SK-N-SH treated with all-trans-retinoic acid at 6 μM for 48 hours (cell line): ENCODE data around the gene ZC2HC1C.

ENCODE experiments used
- ATAC-seq: fragments of 200-7000 bp; cut with Tn5 transposase; 3 replicates; pipeline ENCODE4 v1.9.1; 2020; ENCODE audit warnings: mild to moderate bottlenecking, moderate library complexity
- ARNTL ChIP-seq: fragments of 450-650 bp; formaldehyde crosslinking; IDR thresholded peaks from 2 replicates; pipeline ENCODE4 v1.5.0; 2020; ENCODE audit warnings: low read depth, mild to moderate bottlenecking, moderate library complexity, borderline replicate concordance
- BACH2 ChIP-seq: fragments of 250-450 bp; sonication (Bioruptor Pico); IDR thresholded peaks from 2 replicates; pipeline ENCODE4 v1.9.0; 2021; ENCODE audit warnings: mild to moderate bottlenecking, borderline replicate concordance
- CSDC2 ChIP-seq: fragments of 250-450 bp; sonication (Bioruptor Pico); IDR thresholded peaks from 2 replicates; pipeline ENCODE4 v1.5.0; 2020; ENCODE audit warnings: mild to moderate bottlenecking, moderate library complexity
- CSRNP3 ChIP-seq: fragments of 250-450 bp; sonication (Bioruptor Pico); IDR thresholded peaks from 2 replicates; pipeline ENCODE4 v1.5.1; 2021; ENCODE audit warnings: mild to moderate bottlenecking, moderate library complexity
- ESRRG ChIP-seq: fragments of 250-450 bp; sonication (Bioruptor Pico); IDR thresholded peaks from 2 replicates; pipeline ENCODE4 v1.6.1; 2021; ENCODE audit warnings: mild to moderate bottlenecking
- GLIS3 ChIP-seq: fragments of 250-450 bp; sonication (Bioruptor Pico); IDR thresholded peaks from 2 replicates; pipeline ENCODE4 v1.5.0; 2020; ENCODE audit warnings: mild to moderate bottlenecking, moderate library complexity
- ISL1 ChIP-seq: fragments of 250-450 bp; sonication (Bioruptor Pico); IDR thresholded peaks from 2 replicates; pipeline ENCODE4 v2.1.2; 2022; ENCODE audit warnings: mild to moderate bottlenecking, moderate library complexity
- OSR1 ChIP-seq: fragments of 250-450 bp; sonication (Bioruptor Pico); IDR thresholded peaks from 2 replicates; pipeline ENCODE4 v1.8.0; 2022; ENCODE audit warnings: moderate library complexity, mild to moderate bottlenecking, inconsistent platforms
- PPARA ChIP-seq: fragments of 250-450 bp; sonication (Bioruptor Pico); IDR thresholded peaks from 2 replicates; pipeline ENCODE4 v1.5.0; 2020; ENCODE audit warnings: mild to moderate bottlenecking, borderline replicate concordance
- RARB ChIP-seq: fragments of 250-450 bp; sonication (Bioruptor Pico); IDR thresholded peaks from 2 replicates; pipeline ENCODE4 v1.8.0; 2021; ENCODE audit warnings: mild to moderate bottlenecking, moderate library complexity
- SNAI2 ChIP-seq: fragments of 250-450 bp; sonication (Bioruptor Pico); IDR thresholded peaks from 2 replicates; pipeline ENCODE4 v1.5.0; 2020; ENCODE audit warnings: mild to moderate bottlenecking, moderate library complexity
- TCF4 ChIP-seq: fragments of 250-450 bp; sonication (Bioruptor Pico); IDR thresholded peaks from 2 replicates; pipeline ENCODE4 v1.8.0; 2021; ENCODE audit warnings: mild to moderate bottlenecking, moderate library complexity, borderline replicate concordance
- TOX ChIP-seq: fragments of 250-450 bp; sonication (Bioruptor Pico); IDR thresholded peaks from 2 replicates; pipeline ENCODE4 v1.8.0; 2021; ENCODE audit warnings: mild to moderate bottlenecking, moderate library complexity, borderline replicate concordance
- ZC3H10 ChIP-seq: fragments of 250-450 bp; sonication (Bioruptor Pico); IDR thresholded peaks from 2 replicates; pipeline ENCODE4 v1.5.1; 2021; ENCODE audit warnings: mild to moderate bottlenecking, moderate library complexity
- ZFP3 ChIP-seq: fragments of 250-450 bp; sonication (Bioruptor Pico); IDR thresholded peaks from 2 replicates; pipeline ENCODE4 v1.5.0; 2020; ENCODE audit warnings: mild to moderate bottlenecking, moderate library complexity
- ZFP30 ChIP-seq: fragments of 450-650 bp; formaldehyde crosslinking; IDR thresholded peaks from 2 replicates; pipeline ENCODE4 v1.5.0; 2022; ENCODE audit warnings: mild to moderate bottlenecking, moderate library complexity
- ZNF565 ChIP-seq: fragments of 450-650 bp; formaldehyde crosslinking; conservative IDR thresholded peaks from 2 replicates; pipeline ENCODE4 v1.5.0; 2020; ENCODE audit warnings: low read depth, mild to moderate bottlenecking, moderate library complexity
- ZNF70 ChIP-seq: fragments of 450-650 bp; formaldehyde crosslinking; IDR thresholded peaks from 2 replicates; pipeline ENCODE4 v1.5.0; 2020; ENCODE audit warnings: mild to moderate bottlenecking, moderate library complexity
- ZNF8 ChIP-seq: fragments of 450-650 bp; formaldehyde crosslinking; IDR thresholded peaks from 2 replicates; pipeline ENCODE4 v1.5.0; 2020; ENCODE audit warnings: mild to moderate bottlenecking, moderate library complexity
- TF ChIP-seq, protein P1 (sequence below): fragments of 250-450 bp; sonication (Bioruptor Pico); IDR thresholded peaks from 2 replicates; pipeline ENCODE4 v1.5.0; 2020; ENCODE audit warnings: mild to moderate bottlenecking, moderate library complexity
- TF ChIP-seq, protein P2 (sequence below): fragments of 250-450 bp; sonication (Bioruptor Pico); IDR thresholded peaks from 2 replicates; pipeline ENCODE4 v1.8.0; 2021; ENCODE audit warnings: low read depth, mild to moderate bottlenecking, moderate library complexity, borderline replicate concordance
- TF ChIP-seq, protein P3 (sequence below): fragments of 250-450 bp; sonication (Bioruptor Pico); IDR thresholded peaks from 2 replicates; pipeline ENCODE4 v1.5.1; 2020; ENCODE audit warnings: low read depth, mild to moderate bottlenecking, moderate library complexity
- TF ChIP-seq, protein P4 (sequence below): fragments of 250-450 bp; sonication (Bioruptor Pico); IDR thresholded peaks from 2 replicates; pipeline ENCODE4 v1.8.0; 2020; ENCODE audit warnings: mild to moderate bottlenecking, moderate library complexity, borderline replicate concordance

Gene ZC2HC1C

GRCh38 chr14:75119056-75119455, 49.6 kb downstream of the ZC2HC1C start:
- no peak for ATAC-seq
- TF ChIP-seq ZNF565 (CRISPR knock-in tag) (no peak), SNAI2 (CRISPR knock-in tag) (no peak), TCF4 (CRISPR knock-in tag) (no peak), ZNF70 (CRISPR knock-in tag) (no peak), RARB (no peak), ZNF8 (CRISPR knock-in tag) (no peak), TOX (no peak), BACH2 (no peak), GLIS3 (no peak), CSDC2 (CRISPR knock-in tag) (no peak), PPARA (CRISPR knock-in tag) (no peak), ZC3H10 (CRISPR knock-in tag) (no peak), ZFP30 (CRISPR knock-in tag) (no peak)
- TF ChIP-seq, protein P1, sequence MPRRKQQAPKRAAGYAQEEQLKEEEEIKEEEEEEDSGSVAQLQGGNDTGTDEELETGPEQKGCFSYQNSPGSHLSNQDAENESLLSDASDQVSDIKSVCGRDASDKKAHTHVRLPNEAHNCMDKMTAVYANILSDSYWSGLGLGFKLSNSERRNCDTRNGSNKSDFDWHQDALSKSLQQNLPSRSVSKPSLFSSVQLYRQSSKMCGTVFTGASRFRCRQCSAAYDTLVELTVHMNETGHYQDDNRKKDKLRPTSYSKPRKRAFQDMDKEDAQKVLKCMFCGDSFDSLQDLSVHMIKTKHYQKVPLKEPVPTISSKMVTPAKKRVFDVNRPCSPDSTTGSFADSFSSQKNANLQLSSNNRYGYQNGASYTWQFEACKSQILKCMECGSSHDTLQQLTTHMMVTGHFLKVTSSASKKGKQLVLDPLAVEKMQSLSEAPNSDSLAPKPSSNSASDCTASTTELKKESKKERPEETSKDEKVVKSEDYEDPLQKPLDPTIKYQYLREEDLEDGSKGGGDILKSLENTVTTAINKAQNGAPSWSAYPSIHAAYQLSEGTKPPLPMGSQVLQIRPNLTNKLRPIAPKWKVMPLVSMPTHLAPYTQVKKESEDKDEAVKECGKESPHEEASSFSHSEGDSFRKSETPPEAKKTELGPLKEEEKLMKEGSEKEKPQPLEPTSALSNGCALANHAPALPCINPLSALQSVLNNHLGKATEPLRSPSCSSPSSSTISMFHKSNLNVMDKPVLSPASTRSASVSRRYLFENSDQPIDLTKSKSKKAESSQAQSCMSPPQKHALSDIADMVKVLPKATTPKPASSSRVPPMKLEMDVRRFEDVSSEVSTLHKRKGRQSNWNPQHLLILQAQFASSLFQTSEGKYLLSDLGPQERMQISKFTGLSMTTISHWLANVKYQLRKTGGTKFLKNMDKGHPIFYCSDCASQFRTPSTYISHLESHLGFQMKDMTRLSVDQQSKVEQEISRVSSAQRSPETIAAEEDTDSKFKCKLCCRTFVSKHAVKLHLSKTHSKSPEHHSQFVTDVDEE (CRISPR knock-in tag), result no peak
- TF ChIP-seq, protein P2, sequence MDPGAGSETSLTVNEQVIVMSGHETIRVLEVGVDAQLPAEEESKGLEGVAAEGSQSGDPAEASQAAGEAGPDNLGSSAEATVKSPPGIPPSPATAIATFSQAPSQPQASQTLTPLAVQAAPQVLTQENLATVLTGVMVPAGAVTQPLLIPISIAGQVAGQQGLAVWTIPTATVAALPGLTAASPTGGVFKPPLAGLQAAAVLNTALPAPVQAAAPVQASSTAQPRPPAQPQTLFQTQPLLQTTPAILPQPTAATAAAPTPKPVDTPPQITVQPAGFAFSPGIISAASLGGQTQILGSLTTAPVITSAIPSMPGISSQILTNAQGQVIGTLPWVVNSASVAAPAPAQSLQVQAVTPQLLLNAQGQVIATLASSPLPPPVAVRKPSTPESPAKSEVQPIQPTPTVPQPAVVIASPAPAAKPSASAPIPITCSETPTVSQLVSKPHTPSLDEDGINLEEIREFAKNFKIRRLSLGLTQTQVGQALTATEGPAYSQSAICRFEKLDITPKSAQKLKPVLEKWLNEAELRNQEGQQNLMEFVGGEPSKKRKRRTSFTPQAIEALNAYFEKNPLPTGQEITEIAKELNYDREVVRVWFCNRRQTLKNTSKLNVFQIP, result no peak
- TF ChIP-seq, protein P3, sequence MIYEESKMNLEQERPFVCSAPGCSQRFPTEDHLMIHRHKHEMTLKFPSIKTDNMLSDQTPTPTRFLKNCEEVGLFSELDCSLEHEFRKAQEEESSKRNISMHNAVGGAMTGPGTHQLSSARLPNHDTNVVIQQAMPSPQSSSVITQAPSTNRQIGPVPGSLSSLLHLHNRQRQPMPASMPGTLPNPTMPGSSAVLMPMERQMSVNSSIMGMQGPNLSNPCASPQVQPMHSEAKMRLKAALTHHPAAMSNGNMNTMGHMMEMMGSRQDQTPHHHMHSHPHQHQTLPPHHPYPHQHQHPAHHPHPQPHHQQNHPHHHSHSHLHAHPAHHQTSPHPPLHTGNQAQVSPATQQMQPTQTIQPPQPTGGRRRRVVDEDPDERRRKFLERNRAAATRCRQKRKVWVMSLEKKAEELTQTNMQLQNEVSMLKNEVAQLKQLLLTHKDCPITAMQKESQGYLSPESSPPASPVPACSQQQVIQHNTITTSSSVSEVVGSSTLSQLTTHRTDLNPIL, result no peak

- TF ChIP-seq OSR1 (CRISPR knock-in tag) (no peak), CSRNP3 (CRISPR knock-in tag) (no peak), ISL1 (CRISPR knock-in tag) (no peak), ZFP30 (CRISPR knock-in tag) (no peak), BACH2 (no peak), CSDC2 (CRISPR knock-in tag) (no peak), RARB (no peak), ARNTL (CRISPR knock-in tag) (no peak), SNAI2 (CRISPR knock-in tag) (no peak), ESRRG (CRISPR knock-in tag) (no peak), GLIS3 (no peak), ZNF565 (CRISPR knock-in tag) (no peak), ZC3H10 (CRISPR knock-in tag) (no peak), ZNF8 (CRISPR knock-in tag) (no peak), TOX (no peak), ZFP3 (CRISPR knock-in tag) (no peak)
- TF ChIP-seq, protein P2, result no peak
- TF ChIP-seq, protein P1 (CRISPR knock-in tag), result no peak
- TF ChIP-seq, protein P4, sequence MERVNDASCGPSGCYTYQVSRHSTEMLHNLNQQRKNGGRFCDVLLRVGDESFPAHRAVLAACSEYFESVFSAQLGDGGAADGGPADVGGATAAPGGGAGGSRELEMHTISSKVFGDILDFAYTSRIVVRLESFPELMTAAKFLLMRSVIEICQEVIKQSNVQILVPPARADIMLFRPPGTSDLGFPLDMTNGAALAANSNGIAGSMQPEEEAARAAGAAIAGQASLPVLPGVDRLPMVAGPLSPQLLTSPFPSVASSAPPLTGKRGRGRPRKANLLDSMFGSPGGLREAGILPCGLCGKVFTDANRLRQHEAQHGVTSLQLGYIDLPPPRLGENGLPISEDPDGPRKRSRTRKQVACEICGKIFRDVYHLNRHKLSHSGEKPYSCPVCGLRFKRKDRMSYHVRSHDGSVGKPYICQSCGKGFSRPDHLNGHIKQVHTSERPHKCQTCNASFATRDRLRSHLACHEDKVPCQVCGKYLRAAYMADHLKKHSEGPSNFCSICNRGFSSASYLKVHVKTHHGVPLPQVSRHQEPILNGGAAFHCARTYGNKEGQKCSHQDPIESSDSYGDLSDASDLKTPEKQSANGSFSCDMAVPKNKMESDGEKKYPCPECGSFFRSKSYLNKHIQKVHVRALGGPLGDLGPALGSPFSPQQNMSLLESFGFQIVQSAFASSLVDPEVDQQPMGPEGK (CRISPR knock-in tag), result no peak
- TF ChIP-seq, all 23 proteins: peak for 0
- no peak for ATAC-seq
These were observed 51.3 kb downstream of the ZC2HC1C start for GRCh38 chr14:75120541-75121291.
